ENCODE measurements around the gene TNFSF13. TPM values are rescaled to one million over a fixed set of nuclear protein-coding genes. Genes with fewer than 3 reads are reported as not detected.

TNFSF13 gene
- total RNA-seq, 4 donors from 2014 or later = 9.6 to 26.6 (median 15.5) TPM

DNA sequence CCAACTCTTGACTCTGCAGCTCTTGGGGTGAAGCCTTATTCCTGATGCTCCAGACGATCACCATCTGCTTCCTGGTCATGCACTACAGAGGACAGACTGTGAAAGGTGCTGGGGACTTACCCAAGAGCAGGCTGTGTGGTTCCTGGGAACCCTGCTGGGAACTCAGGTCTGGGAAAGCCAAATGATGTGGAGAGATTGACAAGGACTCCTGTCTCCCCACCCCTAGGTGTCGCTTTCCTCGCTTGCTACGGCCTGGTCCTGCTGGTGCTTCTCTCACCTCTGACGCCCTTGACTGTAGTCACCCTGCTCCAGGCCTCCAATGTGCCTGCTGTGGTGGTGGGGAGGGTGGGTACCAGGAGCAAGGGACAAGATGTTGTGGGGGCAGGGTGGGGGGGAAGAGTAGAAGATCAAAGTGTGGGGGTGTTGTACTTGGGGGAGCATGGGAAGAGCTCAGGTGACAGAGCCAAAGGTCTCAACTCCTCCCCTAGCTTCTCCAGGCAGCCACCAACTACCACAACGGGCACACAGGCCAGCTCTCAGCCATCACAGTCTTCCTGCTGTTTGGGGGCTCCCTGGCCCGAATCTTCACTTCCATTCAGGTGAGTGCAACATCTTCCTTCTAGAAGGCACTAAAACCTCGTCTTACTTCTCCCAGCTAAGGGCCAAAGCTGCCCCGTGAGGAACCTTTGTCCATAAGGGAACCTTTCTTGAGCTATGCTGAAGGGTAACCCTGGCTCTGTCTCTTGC lies 28.3 kb downstream of the TNFSF13 start:
- H3K4me1 ChIP-seq = peaks cover 83% of the 10 kb centered on the region
- no peak overlapping the region for H3K4me3 ChIP-seq
- peaks cover 15% of the 10 kb centered on the region for H3K36me3 ChIP-seq
- no peaks in the 10 kb centered on the region for H3K9me3 ChIP-seq
- no peaks in the 10 kb centered on the region for H3K27me3 ChIP-seq
- peak overlapping the region; percentile 79 for H3K27ac ChIP-seq
- no peak for DNase-seq (ENCODE audit: low spot score in 2 of 2)
- 46% methylated on average over 6 of the region's 9 CpGs for WGBS
- TF ChIP-seq CTCF (IDR thresholded peaks at IDR 0.05) = peak; percentile 9 to 54
- no peak for TF ChIP-seq EP300 (IDR thresholded peaks at IDR 0.05)

GRCh38 chr17:7587420-7588151 lies 29.0 kb downstream of the TNFSF13 start:
- no peaks in the 10 kb centered on the region for H3K9me3 ChIP-seq
- H3K27me3 ChIP-seq = no peaks in the 10 kb centered on the region
- peak overlapping the region; percentile 79 for H3K27ac ChIP-seq
- H3K4me3 ChIP-seq = peak overlapping the region; percentile 59
- TF ChIP-seq CTCF (IDR thresholded peaks at IDR 0.05) (no peak), POLR2AphosphoS5 (IDR thresholded peaks at IDR 0.05) (no peak)
- H3K36me3 ChIP-seq = peaks cover 22% of the 10 kb centered on the region
- 41% methylated on average over 12 of the region's 12 CpGs for WGBS
- no peak for DNase-seq (ENCODE audit: low spot score in 2 of 2)
- peaks cover 76% of the 10 kb centered on the region for H3K4me1 ChIP-seq

DNA sequence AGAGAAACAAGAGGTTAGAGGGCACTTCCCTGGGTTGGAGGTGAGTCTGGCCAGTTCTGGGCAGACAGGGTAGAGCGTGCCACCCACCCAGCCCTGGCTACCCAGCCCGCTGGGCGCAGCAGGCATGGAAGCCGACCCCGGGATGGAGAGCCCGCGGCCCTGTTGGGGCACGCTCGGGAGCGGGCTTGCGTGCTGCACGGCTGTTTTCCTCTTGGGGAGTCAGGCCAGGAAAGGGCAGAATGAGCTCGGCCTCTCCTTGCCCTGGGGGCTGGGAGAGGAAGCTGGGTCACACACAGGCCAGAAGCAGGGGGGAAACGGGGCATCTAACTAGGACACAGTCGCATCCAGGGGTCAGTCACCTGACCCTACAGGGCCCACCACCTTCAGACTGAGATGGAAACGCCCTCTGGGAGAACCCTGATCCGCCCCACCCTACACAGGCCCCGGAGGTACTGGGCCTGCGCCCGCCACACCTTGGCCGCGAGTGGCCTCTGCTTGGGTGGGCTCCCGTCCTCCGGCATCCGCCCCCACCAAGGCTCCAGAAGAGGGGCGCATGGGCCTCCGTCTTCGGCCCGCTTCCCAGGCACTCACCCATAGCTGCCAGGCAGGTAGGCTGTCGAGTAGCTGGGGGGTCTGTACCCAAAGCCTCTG lies 30.1 kb downstream of the TNFSF13 start:
- Histone ChIP-seq H3K27ac (peak overlapping the region; percentile 79), H3K9me3 (no peaks in the 10 kb centered on the region), H3K4me3 (peak overlapping the region; percentile 59), H3K36me3 (peaks cover 33% of the 10 kb centered on the region), H3K4me1 (peaks cover 69% of the 10 kb centered on the region), H3K27me3 (no peaks in the 10 kb centered on the region)
- TF ChIP-seq EP300 (IDR thresholded peaks at IDR 0.05) = no peak
- no peak for TF ChIP-seq POLR2A (IDR thresholded peaks at IDR 0.05)
- TF ChIP-seq POLR2AphosphoS5 (IDR thresholded peaks at IDR 0.05) = no peak
- no peak for TF ChIP-seq CTCF (IDR thresholded peaks at IDR 0.05)
- 32% methylated on average over 24 of the region's 30 CpGs for WGBS
- no peak for DNase-seq (ENCODE audit: low spot score in 2 of 2)

GRCh38 chr17:7589204-7589868 lies 30.8 kb downstream of the TNFSF13 start:
- Histone ChIP-seq H3K9me3 (no peaks in the 10 kb centered on the region), H3K27me3 (no peaks in the 10 kb centered on the region), H3K4me1 (peaks cover 67% of the 10 kb centered on the region), H3K4me3 (peak overlapping the region; percentile 59), H3K36me3 (peaks cover 40% of the 10 kb centered on the region), H3K27ac (peak overlapping the region; percentile 79)
- WGBS = 13% methylated on average over 22 of the region's 56 CpGs
- TF ChIP-seq POLR2AphosphoS5 (IDR thresholded peaks at IDR 0.05) (peak in 1 of 3 donors; percentile 26), CTCF (IDR thresholded peaks at IDR 0.05) (peak; percentile 76 to 89), EP300 (IDR thresholded peaks at IDR 0.05) (no peak), POLR2A (IDR thresholded peaks at IDR 0.05) (no peak)
- peak; percentile 91 to 92 for DNase-seq (ENCODE audit: low spot score in 2 of 2)

All from suprapubic skin (tissue), 4 donors.